Measurements from ENCODE around the gene TAT.
"Not testable (repeated sequence)": the region's sequence is repeated elsewhere in the genome, so short reads cannot be mapped to it uniquely, and the experiment has no call there.

Gene TAT

GRCh38 chr16:71576971-71577370 lies at the start of gene TAT:
TAT (minus strand) TSS chr16:71577092; CDS start chr16:71576415, 677 bp downstream.
- peaks cover 20% of the 10 kb centered on the region for H3K27me3 ChIP-seq (ENCODE audit: insufficient read depth, low read length)
- no peak within 1 kb of the TSS for H2AFZ ChIP-seq (ENCODE audit: low read depth, low read length)
- H3K9me3 ChIP-seq (ENCODE audit: low read length), result no peaks in the 10 kb centered on the region
- no peaks in the 10 kb centered on the region for H3K36me3 ChIP-seq (ENCODE audit: insufficient read depth, low read length)
- H3K4me1 ChIP-seq (ENCODE audit: insufficient read depth, low read length), result no peaks in the 10 kb centered on the region
- H3K4me3 ChIP-seq (ENCODE audit: low read length), result no peak within 1 kb of the TSS

DNA sequence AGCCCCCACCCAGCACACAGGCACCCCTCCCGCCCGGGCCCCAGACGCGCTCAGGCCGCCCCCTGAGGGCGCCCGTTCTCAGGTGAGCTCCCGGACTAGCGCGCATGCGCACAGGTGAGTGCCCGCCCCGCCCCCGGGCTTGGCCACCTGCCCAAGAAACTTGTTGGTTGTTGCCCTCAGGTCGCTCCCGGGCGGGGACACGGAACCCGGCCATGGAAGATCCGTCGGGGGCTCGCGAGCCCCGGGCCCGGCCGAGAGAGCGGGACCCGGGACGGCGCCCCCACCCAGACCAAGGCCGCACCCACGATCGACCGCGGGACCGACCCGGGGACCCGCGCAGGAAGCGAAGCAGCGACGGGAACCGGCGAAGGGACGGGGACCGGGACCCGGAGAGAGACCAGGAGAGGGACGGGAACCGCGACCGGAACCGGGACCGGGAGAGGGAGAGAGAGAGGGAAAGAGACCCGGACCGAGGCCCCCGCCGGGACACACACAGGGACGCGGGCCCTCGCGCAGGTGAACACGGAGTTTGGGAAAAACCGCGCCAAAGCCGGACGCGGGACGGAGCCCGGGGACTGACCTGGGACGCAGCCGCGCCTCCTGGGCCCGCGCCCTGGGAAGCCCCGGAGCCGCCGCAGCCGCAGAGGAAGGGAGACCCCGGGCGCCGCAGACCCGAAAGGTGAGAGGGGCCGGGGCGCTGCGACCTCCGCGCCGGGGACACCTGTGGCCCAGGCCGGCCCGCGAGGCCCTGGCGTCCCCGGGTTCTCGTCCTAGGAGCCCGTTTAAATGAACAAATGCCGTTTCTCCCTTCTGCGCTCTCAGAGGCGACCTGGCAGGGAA lies 49.3 kb upstream of the TAT start, which contains the start of gene MARVELD3:
Gene MARVELD3 (plus strand): TSS at position 167 of the 840 bp plus-strand sequence. CDS start 46 bp downstream, at position 213.
- H2AFZ ChIP-seq (ENCODE audit: low read depth, low read length), result peak within 1 kb of the TSS; percentile 78
- H3K9me3 ChIP-seq (ENCODE audit: low read length), result no peaks in the 10 kb centered on the region
- H3K4me1 ChIP-seq (ENCODE audit: insufficient read depth, low read length), result peaks cover 17% of the 10 kb centered on the region
- no peaks in the 10 kb centered on the region for H3K36me3 ChIP-seq (ENCODE audit: insufficient read depth, low read length)
- peaks cover 33% of the 10 kb centered on the region for H3K27me3 ChIP-seq (ENCODE audit: insufficient read depth, low read length)
- H3K4me3 ChIP-seq (ENCODE audit: low read length), result peak within 1 kb of the TSS; percentile 45

- H3K36me3 ChIP-seq (ENCODE audit: insufficient read depth, low read length), result no peaks in the 10 kb centered on the region
- H3K27me3 ChIP-seq (ENCODE audit: insufficient read depth, low read length), result peaks cover 35% of the 10 kb centered on the region
- H3K9me3 ChIP-seq (ENCODE audit: low read length), result no peaks in the 10 kb centered on the region
- peaks cover 17% of the 10 kb centered on the region for H3K4me1 ChIP-seq (ENCODE audit: insufficient read depth, low read length)
- no peak overlapping the region for H2AFZ ChIP-seq (ENCODE audit: low read depth, low read length)
- no peak overlapping the region for H3K4me3 ChIP-seq (ENCODE audit: low read length)
These were observed 48.4 kb upstream of the TAT start for GRCh38 chr16:71625113-71625850.

- H2AFZ ChIP-seq (ENCODE audit: low read depth, low read length), result no peak overlapping the region
- no peaks in the 10 kb centered on the region for H3K36me3 ChIP-seq (ENCODE audit: insufficient read depth, low read length)
- no peaks in the 10 kb centered on the region for H3K9me3 ChIP-seq (ENCODE audit: low read length)
- no peak overlapping the region for H3K4me3 ChIP-seq (ENCODE audit: low read length)
- H3K27me3 ChIP-seq (ENCODE audit: insufficient read depth, low read length), result peaks cover 35% of the 10 kb centered on the region
- peaks cover 10% of the 10 kb centered on the region for H3K4me1 ChIP-seq (ENCODE audit: insufficient read depth, low read length)
These were observed 46.7 kb upstream of the TAT start for GRCh38 chr16:71623597-71623996.

- Histone ChIP-seq H3K4me3 (ENCODE audit: low read length) (no peak overlapping the region), H3K4me1 (ENCODE audit: insufficient read depth, low read length) (peaks cover 9% of the 10 kb centered on the region), H3K27me3 (ENCODE audit: insufficient read depth, low read length) (peaks cover 31% of the 10 kb centered on the region), H3K36me3 (ENCODE audit: insufficient read depth, low read length) (no peaks in the 10 kb centered on the region), H2AFZ (ENCODE audit: low read depth, low read length) (no peak overlapping the region), H3K9me3 (ENCODE audit: low read length) (no peaks in the 10 kb centered on the region)
These were observed 45.2 kb upstream of the TAT start for GRCh38 chr16:71622088-71622487.

- Histone ChIP-seq H3K4me1 (ENCODE audit: insufficient read depth, low read length) (no peaks in the 10 kb centered on the region), H3K36me3 (ENCODE audit: insufficient read depth, low read length) (no peaks in the 10 kb centered on the region), H3K27me3 (ENCODE audit: insufficient read depth, low read length) (peaks cover 5% of the 10 kb centered on the region), H2AFZ (ENCODE audit: low read depth, low read length) (no peak overlapping the region), H3K4me3 (ENCODE audit: low read length) (no peak overlapping the region), H3K9me3 (ENCODE audit: low read length) (no peaks in the 10 kb centered on the region)
These were observed 41.5 kb upstream of the TAT start for GRCh38 chr16:71618429-71618828.

GRCh38 chr16:71614956-71615355 lies 38.1 kb upstream of the TAT start:
- H3K36me3 ChIP-seq (ENCODE audit: insufficient read depth, low read length); H3K9me3 ChIP-seq (ENCODE audit: low read length); H3K27me3 ChIP-seq (ENCODE audit: insufficient read depth, low read length); H3K4me1 ChIP-seq (ENCODE audit: insufficient read depth, low read length); H2AFZ ChIP-seq (ENCODE audit: low read depth, low read length); H3K4me3 ChIP-seq (ENCODE audit: low read length): not testable (repeated sequence)

DNA sequence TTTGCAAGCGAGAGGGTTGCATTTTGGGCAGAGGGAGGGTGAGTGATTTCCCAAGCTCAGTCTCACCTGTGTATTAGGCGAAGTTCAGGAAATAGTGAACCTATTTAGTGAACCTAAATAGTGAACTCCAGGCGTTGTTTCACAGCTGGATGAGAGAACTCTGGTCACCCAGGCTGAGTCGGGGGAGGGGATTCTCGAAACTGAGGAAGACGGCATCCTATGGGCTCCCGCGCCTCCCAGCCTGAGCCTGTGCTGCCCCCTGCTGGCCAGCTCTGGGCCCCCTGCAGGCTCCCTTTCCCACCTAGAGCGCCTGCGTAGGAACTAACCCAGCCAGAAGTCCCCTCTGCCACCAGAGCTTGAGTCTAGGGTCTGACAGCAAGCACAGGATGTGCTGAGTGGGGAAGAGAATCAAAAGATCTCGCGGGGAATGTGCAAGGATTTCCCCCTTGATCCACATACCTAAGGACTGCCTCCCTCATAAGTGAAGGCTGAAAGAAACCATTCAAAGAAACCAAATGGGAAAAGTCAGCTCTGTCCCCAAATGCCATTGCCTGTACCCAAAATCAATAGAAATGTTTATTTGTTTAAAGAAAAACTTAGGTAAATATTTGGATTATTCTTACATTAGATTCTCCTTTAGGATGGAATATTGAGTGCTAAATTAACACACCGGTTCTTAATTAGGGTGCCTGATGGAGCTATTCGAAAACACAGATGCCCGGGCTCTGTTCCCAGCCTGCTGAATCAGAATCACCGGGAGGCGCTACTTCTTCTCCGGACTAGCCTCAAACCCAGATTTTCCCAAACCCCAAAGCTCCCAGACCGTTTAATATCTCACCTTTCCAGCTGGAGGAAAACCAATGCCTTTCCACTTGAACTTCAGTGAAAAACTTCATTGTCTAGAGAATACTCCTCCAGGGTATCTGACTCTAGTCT lies 34.3 kb upstream of the TAT start:
- Histone ChIP-seq H3K4me1 (ENCODE audit: insufficient read depth, low read length) (no peaks in the 10 kb centered on the region), H3K36me3 (ENCODE audit: insufficient read depth, low read length) (no peaks in the 10 kb centered on the region), H3K9me3 (ENCODE audit: low read length) (no peaks in the 10 kb centered on the region), H2AFZ (ENCODE audit: low read depth, low read length) (no peak overlapping the region), H3K27me3 (ENCODE audit: insufficient read depth, low read length) (no peaks in the 10 kb centered on the region), H3K4me3 (ENCODE audit: low read length) (no peak overlapping the region)

GRCh38 chr16:71610447-71610846 lies 33.6 kb upstream of the TAT start:
- no peak overlapping the region for H2AFZ ChIP-seq (ENCODE audit: low read depth, low read length)
- no peak overlapping the region for H3K4me3 ChIP-seq (ENCODE audit: low read length)
- no peaks in the 10 kb centered on the region for H3K27me3 ChIP-seq (ENCODE audit: insufficient read depth, low read length)
- no peaks in the 10 kb centered on the region for H3K4me1 ChIP-seq (ENCODE audit: insufficient read depth, low read length)
- H3K36me3 ChIP-seq (ENCODE audit: insufficient read depth, low read length), result no peaks in the 10 kb centered on the region
- H3K9me3 ChIP-seq (ENCODE audit: low read length), result no peaks in the 10 kb centered on the region

- H3K36me3 ChIP-seq (ENCODE audit: insufficient read depth, low read length), result no peaks in the 10 kb centered on the region
- no peak overlapping the region for H3K4me3 ChIP-seq (ENCODE audit: low read length)
- no peaks in the 10 kb centered on the region for H3K27me3 ChIP-seq (ENCODE audit: insufficient read depth, low read length)
- no peak overlapping the region for H2AFZ ChIP-seq (ENCODE audit: low read depth, low read length)
- no peaks in the 10 kb centered on the region for H3K9me3 ChIP-seq (ENCODE audit: low read length)
- H3K4me1 ChIP-seq (ENCODE audit: insufficient read depth, low read length), result no peaks in the 10 kb centered on the region
These were observed 32.2 kb upstream of the TAT start for GRCh38 chr16:71609066-71609465.

GRCh38 chr16:71600822-71601221 lies 23.9 kb upstream of the TAT start:
- H2AFZ ChIP-seq (ENCODE audit: low read depth, low read length), result no peak overlapping the region
- no peak overlapping the region for H3K4me3 ChIP-seq (ENCODE audit: low read length)
- H3K4me1 ChIP-seq (ENCODE audit: insufficient read depth, low read length), result no peaks in the 10 kb centered on the region
- no peaks in the 10 kb centered on the region for H3K36me3 ChIP-seq (ENCODE audit: insufficient read depth, low read length)
- H3K9me3 ChIP-seq (ENCODE audit: low read length), result no peaks in the 10 kb centered on the region
- no peaks in the 10 kb centered on the region for H3K27me3 ChIP-seq (ENCODE audit: insufficient read depth, low read length)

GRCh38 chr16:71598426-71598825 lies 21.5 kb upstream of the TAT start:
- H3K4me1 ChIP-seq (ENCODE audit: insufficient read depth, low read length); H3K4me3 ChIP-seq (ENCODE audit: low read length); H3K36me3 ChIP-seq (ENCODE audit: insufficient read depth, low read length); H3K9me3 ChIP-seq (ENCODE audit: low read length); H2AFZ ChIP-seq (ENCODE audit: low read depth, low read length); H3K27me3 ChIP-seq (ENCODE audit: insufficient read depth, low read length): not testable (repeated sequence)

Data from neuron (in vitro differentiated cells).